T-helper 2 cell treated with Interferon-gamma antibody and Interleukin-4, amounts not matched to agents 5 μg/mL and 100 μg/mL, for 36 hours (primary cell): Measurements from ENCODE around the gene SH3GL3.

Experiments used
- DNase-seq: peaks from one replicate; pipeline ENCODE4 v3.0.0; 2021; ENCODE audit warnings: low spot score
- H3K27ac Mint-ChIP-seq: one replicate; pipeline ENCODE4 v1.8.0; 2021; ENCODE audit warnings: mild to moderate bottlenecking, mixed read lengths
- H3K27me3 Mint-ChIP-seq: one replicate; pipeline ENCODE4 v1.8.0; 2021; ENCODE audit warnings: low read depth, mixed read lengths
- H3K36me3 Mint-ChIP-seq: one replicate; pipeline ENCODE4 v1.8.0; 2021; ENCODE audit warnings: low read depth, mixed read lengths
- H3K4me1 Mint-ChIP-seq: one replicate; pipeline ENCODE4 v1.8.0; 2021; ENCODE audit warnings: low read depth, mixed read lengths
- H3K4me3 Mint-ChIP-seq: one replicate; pipeline ENCODE4 v1.8.0; 2022; ENCODE audit warnings: mild to moderate bottlenecking, moderate library complexity, mixed read lengths
- H3K9me3 Mint-ChIP-seq: one replicate; pipeline ENCODE4 v1.8.0; 2021; ENCODE audit warnings: mixed read lengths

The SH3GL3 gene

GRCh38 chr15:83547168-83547567 is 100.0 kb downstream of the SH3GL3 start:
- no peaks in the 10 kb centered on the region for H3K9me3 Mint-ChIP-seq
- H3K36me3 Mint-ChIP-seq: no peaks in the 10 kb centered on the region
- H3K27ac Mint-ChIP-seq: no peak overlapping the region
- peaks cover 14% of the 10 kb centered on the region for H3K27me3 Mint-ChIP-seq
- no peak overlapping the region for H3K4me3 Mint-ChIP-seq
- no peak for DNase-seq
- H3K4me1 Mint-ChIP-seq: no peaks in the 10 kb centered on the region

GRCh38 chr15:83549623-83550022 is 102.5 kb downstream of the SH3GL3 start:
- H3K4me1 Mint-ChIP-seq: no peaks in the 10 kb centered on the region
- H3K27me3 Mint-ChIP-seq: peaks cover 13% of the 10 kb centered on the region
- H3K36me3 Mint-ChIP-seq: no peaks in the 10 kb centered on the region
- no peak overlapping the region for H3K4me3 Mint-ChIP-seq
- no peaks in the 10 kb centered on the region for H3K9me3 Mint-ChIP-seq
- H3K27ac Mint-ChIP-seq: no peak overlapping the region
- DNase-seq: no peak

DNA sequence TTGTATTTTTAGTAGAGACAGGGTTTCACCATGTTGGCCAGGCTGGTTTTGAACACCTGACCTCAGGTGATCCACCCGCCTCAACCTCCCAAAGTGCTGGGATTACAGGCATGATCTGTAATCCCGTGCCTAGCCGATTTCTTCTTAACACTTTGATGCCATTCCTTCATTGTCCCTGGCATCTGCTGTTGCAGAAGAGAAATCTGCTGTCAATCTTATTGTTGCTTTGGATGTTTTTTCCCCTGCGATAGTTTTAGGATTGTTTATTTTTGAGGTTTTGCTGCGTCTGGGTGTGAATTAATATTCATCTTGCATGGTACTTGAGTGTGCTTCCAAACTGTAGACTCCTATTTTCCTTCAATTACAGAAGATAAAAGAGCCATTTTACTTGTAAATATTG is 107.4 kb downstream of the SH3GL3 start:
- no peak overlapping the region for H3K4me3 Mint-ChIP-seq
- no peaks in the 10 kb centered on the region for H3K36me3 Mint-ChIP-seq
- H3K27me3 Mint-ChIP-seq: peaks cover 9% of the 10 kb centered on the region
- H3K9me3 Mint-ChIP-seq: no peaks in the 10 kb centered on the region
- no peaks in the 10 kb centered on the region for H3K4me1 Mint-ChIP-seq
- DNase-seq: no peak
- H3K27ac Mint-ChIP-seq: no peak overlapping the region

GRCh38 chr15:83555383-83555782 is 108.2 kb downstream of the SH3GL3 start:
- no peak for DNase-seq
- H3K4me1 Mint-ChIP-seq: no peaks in the 10 kb centered on the region

DNA sequence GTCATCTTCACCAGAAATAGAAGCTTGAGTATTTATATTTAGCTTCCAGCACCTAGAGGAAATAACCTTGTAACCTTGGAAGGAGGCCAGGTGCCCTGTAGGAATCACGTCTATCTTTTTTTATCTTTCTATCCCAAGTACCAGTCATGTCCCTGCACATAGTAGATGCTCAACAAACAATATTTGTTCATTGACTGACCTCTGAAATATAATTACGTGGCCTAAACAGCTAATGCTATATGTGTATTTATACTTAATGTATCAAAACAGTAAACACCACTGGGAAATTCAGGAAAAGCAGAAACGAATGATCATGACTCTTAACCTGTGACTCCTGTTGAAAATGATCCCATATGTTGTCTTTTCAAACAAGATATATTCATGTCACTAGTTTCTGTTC is 108.9 kb downstream of the SH3GL3 start:
- no peak overlapping the region for H3K27ac Mint-ChIP-seq
- H3K27me3 Mint-ChIP-seq: peaks cover 9% of the 10 kb centered on the region

More at GRCh38 chr15:83555383-83555782, 108.2 kb downstream of the SH3GL3 start:
- peaks cover 9% of the 10 kb centered on the region for H3K27me3 Mint-ChIP-seq
- H3K27ac Mint-ChIP-seq: no peak overlapping the region
- no peak overlapping the region for H3K4me3 Mint-ChIP-seq
- no peaks in the 10 kb centered on the region for H3K36me3 Mint-ChIP-seq
- no peaks in the 10 kb centered on the region for H3K9me3 Mint-ChIP-seq

GRCh38 chr15:83556754-83557153 is 109.6 kb downstream of the SH3GL3 start:
- no peaks in the 10 kb centered on the region for H3K9me3 Mint-ChIP-seq
- no peak overlapping the region for H3K27ac Mint-ChIP-seq
- H3K27me3 Mint-ChIP-seq: peaks cover 3% of the 10 kb centered on the region
- no peaks in the 10 kb centered on the region for H3K4me1 Mint-ChIP-seq
- no peak for DNase-seq
- H3K4me3 Mint-ChIP-seq: no peak overlapping the region
- H3K36me3 Mint-ChIP-seq: no peaks in the 10 kb centered on the region

More for the DNA sequence above, 108.9 kb downstream of the SH3GL3 start:
- H3K9me3 Mint-ChIP-seq: no peaks in the 10 kb centered on the region
- no peaks in the 10 kb centered on the region for H3K36me3 Mint-ChIP-seq
- no peak overlapping the region for H3K4me3 Mint-ChIP-seq
- DNase-seq: no peak
- H3K4me1 Mint-ChIP-seq: no peaks in the 10 kb centered on the region

GRCh38 chr15:83558146-83558545 is 111.0 kb downstream of the SH3GL3 start:
- H3K27ac Mint-ChIP-seq: no peak overlapping the region
- no peaks in the 10 kb centered on the region for H3K36me3 Mint-ChIP-seq
- H3K4me1 Mint-ChIP-seq: no peaks in the 10 kb centered on the region
- H3K4me3 Mint-ChIP-seq: no peak overlapping the region
- no peaks in the 10 kb centered on the region for H3K9me3 Mint-ChIP-seq
- H3K27me3 Mint-ChIP-seq: peaks cover 3% of the 10 kb centered on the region
- no peak for DNase-seq

DNA sequence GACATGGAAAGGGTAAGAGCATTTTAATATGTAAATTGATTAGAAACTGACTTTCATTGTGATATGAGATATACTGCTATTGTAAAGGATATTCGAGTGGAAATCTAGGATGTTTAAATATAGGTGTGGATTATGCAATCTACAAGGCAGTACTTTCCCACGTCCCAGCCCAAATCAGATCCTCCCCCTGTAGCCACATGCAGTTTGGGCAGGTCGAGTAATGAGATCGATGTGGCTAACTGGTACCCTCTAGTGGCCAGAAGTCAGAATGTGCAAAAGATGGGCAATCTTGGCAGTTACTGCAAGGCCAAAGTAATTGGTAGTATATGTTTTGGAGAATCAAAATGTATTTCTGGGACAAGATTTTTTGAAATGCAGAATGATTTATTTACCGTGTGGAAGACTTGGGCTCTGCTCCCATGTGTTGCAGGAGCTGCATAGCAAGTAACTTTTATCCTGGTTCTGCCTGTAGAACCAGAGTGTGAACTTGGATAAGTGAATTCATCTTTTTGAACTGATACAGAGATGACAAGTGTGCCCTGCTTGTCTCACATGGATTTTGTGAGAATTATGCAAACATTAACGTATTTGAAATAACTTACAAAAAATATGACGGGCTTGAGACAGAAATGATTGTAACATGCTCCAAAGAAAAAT is 112.3 kb downstream of the SH3GL3 start:
- DNase-seq: peak; percentile 27
- Mint-ChIP-seq H3K36me3 (no peaks in the 10 kb centered on the region), H3K27ac (no peak overlapping the region), H3K27me3 (no peaks in the 10 kb centered on the region), H3K4me1 (no peaks in the 10 kb centered on the region), H3K9me3 (no peaks in the 10 kb centered on the region), H3K4me3 (no peak overlapping the region)

- Mint-ChIP-seq H3K4me1 (no peaks in the 10 kb centered on the region), H3K4me3 (no peak overlapping the region), H3K27me3 (no peaks in the 10 kb centered on the region), H3K36me3 (no peaks in the 10 kb centered on the region), H3K27ac (no peak overlapping the region), H3K9me3 (no peaks in the 10 kb centered on the region)
- DNase-seq: no peak
These were observed 114.5 kb downstream of the SH3GL3 start for GRCh38 chr15:83561661-83562060.

DNA sequence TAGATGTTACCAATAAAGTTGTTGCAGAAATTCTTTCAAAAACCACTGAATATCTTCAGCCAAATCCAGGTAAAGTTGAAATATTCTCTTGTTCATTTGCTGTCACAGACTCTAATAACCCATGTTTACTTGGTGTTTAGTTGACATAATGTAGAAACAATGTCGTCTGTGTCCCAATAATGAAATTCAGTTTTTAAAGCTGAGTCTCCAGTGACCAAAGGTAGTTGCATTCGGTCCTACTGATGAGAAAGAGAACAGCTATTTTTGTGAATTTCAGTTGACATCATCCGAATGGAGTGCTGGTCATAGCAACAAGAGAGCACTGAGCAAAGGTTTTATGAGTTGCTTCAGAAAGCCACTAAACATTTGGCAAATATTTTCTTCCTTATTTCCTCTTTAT is 118.0 kb downstream of the SH3GL3 start:
- Mint-ChIP-seq H3K36me3 (no peaks in the 10 kb centered on the region), H3K4me1 (no peaks in the 10 kb centered on the region), H3K4me3 (no peak overlapping the region), H3K9me3 (no peaks in the 10 kb centered on the region), H3K27ac (no peak overlapping the region), H3K27me3 (no peaks in the 10 kb centered on the region)
- DNase-seq: no peak

DNA sequence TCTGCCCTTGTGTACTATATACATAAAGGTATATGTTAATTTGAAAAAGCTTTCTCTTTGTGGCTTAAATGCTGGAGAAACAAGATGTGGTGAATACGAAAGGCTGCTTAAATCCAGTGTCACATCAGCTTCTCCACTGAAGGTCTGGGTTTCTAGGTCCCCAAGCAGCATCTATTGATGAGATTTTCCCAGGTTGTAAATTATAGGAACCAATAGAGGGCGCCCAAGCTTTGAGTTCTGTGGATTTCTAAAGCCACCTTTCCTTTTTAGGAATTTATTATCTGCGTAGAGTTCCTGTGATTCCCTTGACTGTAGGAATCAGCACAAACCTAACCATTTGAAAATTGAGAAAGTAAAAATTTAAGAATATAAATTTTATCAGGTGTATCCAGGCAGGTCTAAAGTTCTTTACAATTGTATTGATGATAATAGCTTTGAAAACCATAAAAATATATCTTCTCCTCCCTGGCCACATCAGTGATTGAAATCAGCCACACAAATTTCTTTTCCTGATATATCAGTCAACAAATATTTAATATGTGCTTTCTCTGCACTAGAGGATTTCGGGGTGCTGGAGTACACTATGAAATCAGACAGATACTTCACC is 118.5 kb downstream of the SH3GL3 start:
- Mint-ChIP-seq H3K27me3 (no peaks in the 10 kb centered on the region), H3K27ac (no peak overlapping the region), H3K4me1 (no peaks in the 10 kb centered on the region), H3K9me3 (no peaks in the 10 kb centered on the region), H3K4me3 (no peak overlapping the region), H3K36me3 (no peaks in the 10 kb centered on the region)
- DNase-seq: no peak

- Mint-ChIP-seq H3K4me1 (no peaks in the 10 kb centered on the region), H3K9me3 (no peaks in the 10 kb centered on the region), H3K27me3 (no peaks in the 10 kb centered on the region), H3K36me3 (no peaks in the 10 kb centered on the region), H3K27ac (no peak overlapping the region), H3K4me3 (no peak overlapping the region)
- no peak for DNase-seq
These were observed 120.2 kb downstream of the SH3GL3 start for GRCh38 chr15:83567318-83567717.

GRCh38 chr15:83569341-83569740 is 122.2 kb downstream of the SH3GL3 start:
- H3K4me3 Mint-ChIP-seq: no peak overlapping the region
- no peaks in the 10 kb centered on the region for H3K36me3 Mint-ChIP-seq
- H3K4me1 Mint-ChIP-seq: no peaks in the 10 kb centered on the region
- no peaks in the 10 kb centered on the region for H3K27me3 Mint-ChIP-seq
- DNase-seq: no peak
- no peaks in the 10 kb centered on the region for H3K9me3 Mint-ChIP-seq
- H3K27ac Mint-ChIP-seq: no peak overlapping the region

DNA sequence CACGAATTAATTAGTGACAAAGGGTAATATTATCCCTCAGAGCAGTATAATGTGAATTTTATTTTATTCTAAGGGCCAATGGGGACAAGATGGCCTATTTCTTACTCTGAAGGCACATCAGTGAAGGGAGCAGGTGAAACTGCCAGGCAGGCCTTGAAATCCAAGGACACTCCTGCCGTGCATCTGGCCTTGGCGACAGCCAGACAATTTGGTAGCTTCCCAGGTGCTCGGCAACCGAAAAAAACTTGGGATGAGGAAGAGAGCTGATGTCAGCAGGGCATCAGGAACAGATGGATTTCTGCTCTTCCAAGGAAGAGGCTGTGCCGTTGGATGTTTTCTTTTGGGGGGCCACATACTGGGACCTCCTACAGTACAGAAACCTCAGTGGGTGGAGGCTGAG is 123.6 kb downstream of the SH3GL3 start:
- Mint-ChIP-seq H3K27ac (no peak overlapping the region), H3K36me3 (no peaks in the 10 kb centered on the region), H3K4me1 (no peaks in the 10 kb centered on the region), H3K9me3 (no peaks in the 10 kb centered on the region), H3K4me3 (no peak overlapping the region), H3K27me3 (no peaks in the 10 kb centered on the region)
- DNase-seq: no peak
